A549 (cell line): Measurements from ENCODE around the gene PLIN4. TPM values are rescaled to one million over a fixed set of nuclear protein-coding genes. Genes with fewer than 3 reads are reported as not detected.

Source experiments
- ATAC-seq, 2 experiments: fragments of 200-7000 bp in 1 of 2; fragments of >200 bp in 1 of 2; cut with Nextera tagmentation in 1 of 2; cut with Tn5 transposase in 1 of 2; 3 replicates each; pipeline versions ENCODE4 v1.8.0 to v1.9.1; 2018 to 2020; ENCODE audit warnings: mild to moderate bottlenecking in 1 of 2, moderate library complexity in 1 of 2
- CTCF ChIA-PET: fragments of 300-600 bp; sonication (Branson Sonifier 250); formaldehyde crosslinking; extraction: SDS; loops from one replicate; lab custom pipeline; 2021; ENCODE audit warnings: antibody characterized with exemption, inconsistent platforms; lab: Yijun Ruan, JAX
- POLR2A ChIA-PET: fragments of 350-600 bp; formaldehyde crosslinking; extraction: SDS; loops from one replicate; lab custom pipeline; 2021; ENCODE audit warnings: antibody characterized with exemption, inconsistent platforms; lab: Yijun Ruan, JAX
- DNase-seq, 2 experiments: peaks; one replicate each; pipeline versions ENCODE4 v3.0.0 to v3.0.0-alpha.2; 2011 to 2016; ENCODE audit warnings: low read depth in 1 of 2, low spot score in 1 of 2
- FAIRE-seq: peaks from 2 replicates; lab custom pipeline; 2011; peaks lifted over from hg19 to GRCh38; lab: Jason Lieb, UNC
- H3K27ac ChIP-seq, 2 experiments: fragments of >200 bp; sonication (Bioruptor Twin); formaldehyde crosslinking; 3 replicates each; pipeline ENCODE4 v1.5.1; 2016 to 2017
- H3K4me1 ChIP-seq: fragments of >200 bp; sonication (Bioruptor Twin); formaldehyde crosslinking; 3 replicates; pipeline ENCODE4 v1.6.1; 2016
- H3K4me2 ChIP-seq: fragments of >200 bp; sonication (Bioruptor Twin); formaldehyde crosslinking; 3 replicates; pipeline ENCODE4 v1.6.1; 2016
- H3K4me3 ChIP-seq: fragments of >200 bp; sonication (Bioruptor Twin); formaldehyde crosslinking; 3 replicates; pipeline ENCODE4 v1.5.1; 2016
- H3K9me3 ChIP-seq: fragments of >200 bp; sonication (Bioruptor Twin); formaldehyde crosslinking; 3 replicates; pipeline ENCODE4 v1.6.1; 2016
- CHD4 ChIP-seq: fragments of 200-600 bp; sonication (generic); IDR thresholded peaks from 2 replicates; pipeline ENCODE4 v1.6.1; 2016; ENCODE audit warnings: antibody characterized with exemption, mild to moderate bottlenecking, borderline replicate concordance
- HEYL ChIP-seq: fragments of 250-450 bp; sonication (Bioruptor Pico); IDR thresholded peaks from 2 replicates; pipeline ENCODE4 v1.8.0; 2021; ENCODE audit warnings: mild to moderate bottlenecking, moderate library complexity
- HOXB13 ChIP-seq: fragments of 250-450 bp; sonication (Bioruptor Pico); IDR thresholded peaks from 2 replicates; pipeline ENCODE4 v1.5.0; 2020; ENCODE audit warnings: low read depth, mild to moderate bottlenecking, moderate library complexity
- HOXB5 ChIP-seq: fragments of 250-450 bp; sonication (Bioruptor Pico); IDR thresholded peaks from 2 replicates; pipeline ENCODE4 v1.5.0; 2020; ENCODE audit warnings: mild to moderate bottlenecking, moderate library complexity
- JUNB ChIP-seq: fragments of >200 bp; sonication (Bioruptor Twin); formaldehyde crosslinking; IDR thresholded peaks from 2 replicates; pipeline ENCODE4 v1.6.1; 2016
- KDM1A ChIP-seq: fragments of 200-600 bp; sonication (generic); IDR thresholded peaks from 2 replicates; pipeline ENCODE4 v1.6.1; 2016; ENCODE audit warnings: low read depth, mild to moderate bottlenecking
- KDM5A ChIP-seq: fragments of 200-600 bp; sonication (generic); IDR thresholded peaks from 2 replicates; pipeline ENCODE4 v1.6.1; 2016; ENCODE audit warnings: antibody characterized with exemption, mild to moderate bottlenecking
- MAZ ChIP-seq: fragments of 150-350 bp; IDR thresholded peaks from 2 replicates; pipeline ENCODE4 v1.6.1; 2014; ENCODE audit warnings: antibody characterized with exemption, low read depth, low read length, borderline replicate concordance
- MYC ChIP-seq: IDR thresholded peaks from 2 replicates; pipeline ENCODE4 v1.6.1; 2012; ENCODE audit warnings: mild to moderate bottlenecking, inconsistent platforms, low read length, improper control_type of control experiment, borderline replicate concordance
- NFE2L2 ChIP-seq: fragments of 150-350 bp; conservative IDR thresholded peaks from 2 replicates; pipeline ENCODE4 v1.6.1; 2014; ENCODE audit warnings: low read length
- RAD21 ChIP-seq, 2 experiments: fragments of >200 bp in 1 of 2; sonication (Bioruptor Twin) in 1 of 2; formaldehyde crosslinking in 1 of 2; IDR thresholded peaks in 1 of 2; conservative IDR thresholded peaks in 1 of 2; 2 replicates in 1 of 2; 3 replicates in 1 of 2; pipeline ENCODE4 v1.6.1; 2012 to 2018; ENCODE audit warnings: inconsistent platforms in 1 of 2
- RARB ChIP-seq: fragments of 250-450 bp; sonication (Bioruptor Pico); IDR thresholded peaks from 2 replicates; pipeline ENCODE4 v1.8.0; 2021; ENCODE audit warnings: mild to moderate bottlenecking, moderate library complexity
- RCOR1 ChIP-seq: fragments of 150-350 bp; IDR thresholded peaks from 2 replicates; pipeline ENCODE4 v1.6.1; 2014; ENCODE audit warnings: antibody characterized with exemption, low read length, low read depth
- SMC3 ChIP-seq: fragments of >200 bp; sonication (Bioruptor Twin); formaldehyde crosslinking; IDR thresholded peaks from 3 replicates; pipeline ENCODE4 v1.6.1; 2018; ENCODE audit warnings: inconsistent platforms
- TFCP2L1 ChIP-seq: fragments of 250-450 bp; sonication (Bioruptor Pico); IDR thresholded peaks from 2 replicates; pipeline ENCODE4 v1.5.0; 2021; ENCODE audit warnings: mild to moderate bottlenecking
- TP53 ChIP-seq: fragments of 250-450 bp; sonication (Bioruptor Pico); IDR thresholded peaks from 2 replicates; pipeline ENCODE4 v1.5.0; 2021; ENCODE audit warnings: mild to moderate bottlenecking, moderate library complexity
- ZFP36 ChIP-seq: fragments of 450-650 bp; IDR thresholded peaks from 2 replicates; pipeline ENCODE4 v1.6.1; 2014; ENCODE audit warnings: borderline replicate concordance; ENCODE audit not compliant: partially characterized antibody
- ZNF302 ChIP-seq: fragments of 250-450 bp; sonication (Bioruptor Pico); IDR thresholded peaks from 2 replicates; pipeline ENCODE4 v1.9.0; 2021; ENCODE audit warnings: inconsistent platforms, mild to moderate bottlenecking, moderate library complexity
- WGBS: methylation state at CpG from one replicate; pipeline ENCODE4 v1.1.6; 2017; ENCODE audit errors: missing lambda C conversion rate; 5-methylcytosine and 5-hydroxymethylcytosine counted together
- polyA plus RNA-seq, 4 experiments: library from polyadenylated mRNA; depleted of rRNA in 3 of 4; stranded (reverse); fragments of >200 nt; fragmentation: RNase III in 1 of 4; extraction: RNeasy Plus Mini Kit Qiagen cat#74134 plus additional on column Dnase treatment in 1 of 4; gene quantifications; 2 replicates in 3 of 4; 3 replicates in 1 of 4; pipeline ENCODE4 v1.2.3, GENCODE V29; 2011 to 2017
- TF ChIP-seq, protein P1 (sequence below): fragments of >200 bp; sonication (Bioruptor Twin); formaldehyde crosslinking; IDR thresholded peaks from 3 replicates; pipeline ENCODE4 v1.6.1; 2016
- TF ChIP-seq, protein P2 (sequence below): fragments of >200 bp; sonication (Bioruptor Twin); formaldehyde crosslinking; IDR thresholded peaks from 3 replicates; pipeline ENCODE4 v1.5.1; 2016
- TF ChIP-seq, protein P3 (sequence below): IDR thresholded peaks from 2 replicates; pipeline ENCODE4 v1.6.1; 2012
- TF ChIP-seq, protein P4 (sequence below): fragments of 250-450 bp; sonication (Bioruptor Pico); IDR thresholded peaks from 2 replicates; pipeline ENCODE4 v1.5.0; 2020; ENCODE audit warnings: low read depth, mild to moderate bottlenecking, moderate library complexity
- TF ChIP-seq, protein P5 (sequence below): fragments of 450-650 bp; IDR thresholded peaks from 2 replicates; pipeline ENCODE4 v1.6.1; 2014; ENCODE audit warnings: antibody characterized with exemption

PLIN4 gene
- polyA plus RNA-seq, 2 of the 4 experiments (the other 2 are of a cell fraction): 0.04 to 0.23 TPM

DNA sequence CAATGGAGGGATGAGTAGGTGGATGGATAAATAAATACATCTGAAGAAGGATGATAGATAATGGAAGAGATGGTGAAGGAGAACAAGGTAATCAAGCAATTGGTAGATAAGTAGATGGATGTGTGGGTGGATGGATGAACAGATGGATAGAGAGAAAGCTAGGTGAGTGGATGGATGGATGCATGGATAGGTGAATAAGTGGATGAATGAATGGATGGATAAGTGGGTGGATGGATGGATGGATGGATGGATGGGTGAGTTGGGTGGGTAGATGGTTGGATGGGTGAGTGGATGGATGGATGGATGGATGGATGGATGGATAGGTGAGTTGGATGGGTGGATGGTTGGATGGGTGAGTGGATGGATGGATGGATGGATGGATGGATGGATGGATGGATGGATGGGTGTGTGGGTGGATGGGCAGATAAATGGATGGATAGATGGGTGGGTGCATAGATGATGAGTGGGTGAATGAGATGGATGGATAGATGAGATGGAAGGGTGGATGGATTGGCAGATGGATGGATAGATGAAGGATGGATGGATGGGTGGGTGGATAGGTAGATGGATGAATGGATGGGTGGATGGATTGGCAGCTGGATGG, 34.9 kb upstream of the PLIN4 start:
- CTCF ChIA-PET: interaction anchor here (2.1 kb wide), 1 partner anchor 29 kb away, joined by 5 read pairs; no protein-coding TSS in a partner anchor

DNA sequence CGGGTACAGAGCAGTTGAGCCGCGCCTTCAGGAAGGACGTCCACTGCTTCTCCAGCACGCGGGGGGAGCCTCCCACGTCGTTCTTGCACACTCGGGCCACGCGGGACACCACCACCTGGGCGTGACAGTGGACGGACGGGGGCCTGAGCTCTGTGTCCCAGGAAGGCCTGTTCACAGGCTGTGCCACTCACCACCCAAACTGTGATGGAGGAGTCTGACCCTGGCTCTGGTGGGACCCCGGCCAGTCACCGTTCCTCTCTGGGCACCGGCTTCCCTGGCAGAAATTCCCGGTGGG, 34.2 kb upstream of the PLIN4 start:
- DNase-seq: no peak
- no peaks in the 10 kb centered on the region for H3K9me3 ChIP-seq
- 70% methylated on average over 9 of the region's 18 CpGs for WGBS
- no peak for TF ChIP-seq HOXB5 (CRISPR knock-in tag)
- TF ChIP-seq HEYL (CRISPR knock-in tag): no peak
- TF ChIP-seq ZFP36: no peak
- TF ChIP-seq MAZ: no peak
- TF ChIP-seq RAD21 (conservative IDR thresholded peaks at IDR 0.05 in 1 of 2, IDR thresholded peaks at IDR 0.05 in 1 of 2): no peak
- FAIRE-seq: no peak
- H3K27ac ChIP-seq: no peak overlapping the region
- ChIA-PET POLR2A (no interaction called here), CTCF (interaction anchor here (2.1 to 2.4 kb wide), 2 partner anchors 28 to 84 kb away, joined by 5 to 6 read pairs; no protein-coding TSS in a partner anchor)
- ATAC-seq: no peak
- H3K4me2 ChIP-seq: no peak overlapping the region
- H3K4me3 ChIP-seq: no peak overlapping the region
- peaks cover 8% of the 10 kb centered on the region for H3K4me1 ChIP-seq

More for the DNA sequence above, 34.9 kb upstream of the PLIN4 start:
- no peak overlapping the region for H3K27ac ChIP-seq
- peaks cover 12% of the 10 kb centered on the region for H3K4me1 ChIP-seq
- no peak for ATAC-seq
- no peak for DNase-seq
- POLR2A ChIA-PET: no interaction called here
- H3K9me3 ChIP-seq: no peaks in the 10 kb centered on the region
- TF ChIP-seq, protein P1, sequence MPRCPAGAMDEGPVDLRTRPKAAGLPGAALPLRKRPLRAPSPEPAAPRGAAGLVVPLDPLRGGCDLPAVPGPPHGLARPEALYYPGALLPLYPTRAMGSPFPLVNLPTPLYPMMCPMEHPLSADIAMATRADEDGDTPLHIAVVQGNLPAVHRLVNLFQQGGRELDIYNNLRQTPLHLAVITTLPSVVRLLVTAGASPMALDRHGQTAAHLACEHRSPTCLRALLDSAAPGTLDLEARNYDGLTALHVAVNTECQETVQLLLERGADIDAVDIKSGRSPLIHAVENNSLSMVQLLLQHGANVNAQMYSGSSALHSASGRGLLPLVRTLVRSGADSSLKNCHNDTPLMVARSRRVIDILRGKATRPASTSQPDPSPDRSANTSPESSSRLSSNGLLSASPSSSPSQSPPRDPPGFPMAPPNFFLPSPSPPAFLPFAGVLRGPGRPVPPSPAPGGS: no peak
- TF ChIP-seq SMC3: no peak
- TF ChIP-seq, protein P2, sequence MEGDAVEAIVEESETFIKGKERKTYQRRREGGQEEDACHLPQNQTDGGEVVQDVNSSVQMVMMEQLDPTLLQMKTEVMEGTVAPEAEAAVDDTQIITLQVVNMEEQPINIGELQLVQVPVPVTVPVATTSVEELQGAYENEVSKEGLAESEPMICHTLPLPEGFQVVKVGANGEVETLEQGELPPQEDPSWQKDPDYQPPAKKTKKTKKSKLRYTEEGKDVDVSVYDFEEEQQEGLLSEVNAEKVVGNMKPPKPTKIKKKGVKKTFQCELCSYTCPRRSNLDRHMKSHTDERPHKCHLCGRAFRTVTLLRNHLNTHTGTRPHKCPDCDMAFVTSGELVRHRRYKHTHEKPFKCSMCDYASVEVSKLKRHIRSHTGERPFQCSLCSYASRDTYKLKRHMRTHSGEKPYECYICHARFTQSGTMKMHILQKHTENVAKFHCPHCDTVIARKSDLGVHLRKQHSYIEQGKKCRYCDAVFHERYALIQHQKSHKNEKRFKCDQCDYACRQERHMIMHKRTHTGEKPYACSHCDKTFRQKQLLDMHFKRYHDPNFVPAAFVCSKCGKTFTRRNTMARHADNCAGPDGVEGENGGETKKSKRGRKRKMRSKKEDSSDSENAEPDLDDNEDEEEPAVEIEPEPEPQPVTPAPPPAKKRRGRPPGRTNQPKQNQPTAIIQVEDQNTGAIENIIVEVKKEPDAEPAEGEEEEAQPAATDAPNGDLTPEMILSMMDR: no peak
- TF ChIP-seq JUNB: no peak
- no peak for TF ChIP-seq KDM5A
- TF ChIP-seq, protein P3, sequence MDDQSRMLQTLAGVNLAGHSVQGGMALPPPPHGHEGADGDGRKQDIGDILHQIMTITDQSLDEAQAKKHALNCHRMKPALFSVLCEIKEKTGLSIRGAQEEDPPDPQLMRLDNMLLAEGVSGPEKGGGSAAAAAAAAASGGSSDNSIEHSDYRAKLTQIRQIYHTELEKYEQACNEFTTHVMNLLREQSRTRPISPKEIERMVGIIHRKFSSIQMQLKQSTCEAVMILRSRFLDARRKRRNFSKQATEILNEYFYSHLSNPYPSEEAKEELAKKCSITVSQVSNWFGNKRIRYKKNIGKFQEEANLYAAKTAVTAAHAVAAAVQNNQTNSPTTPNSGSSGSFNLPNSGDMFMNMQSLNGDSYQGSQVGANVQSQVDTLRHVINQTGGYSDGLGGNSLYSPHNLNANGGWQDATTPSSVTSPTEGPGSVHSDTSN: no peak
- TF ChIP-seq TP53 (CRISPR knock-in tag): no peak
- no peak for TF ChIP-seq ZNF302 (CRISPR knock-in tag)
- TF ChIP-seq MAZ: no peak
- TF ChIP-seq HOXB13: no peak
- no peak for TF ChIP-seq NFE2L2
- TF ChIP-seq KDM1A: no peak
- TF ChIP-seq RCOR1: no peak
- TF ChIP-seq TFCP2L1 (CRISPR knock-in tag): no peak
- TF ChIP-seq, protein P4, sequence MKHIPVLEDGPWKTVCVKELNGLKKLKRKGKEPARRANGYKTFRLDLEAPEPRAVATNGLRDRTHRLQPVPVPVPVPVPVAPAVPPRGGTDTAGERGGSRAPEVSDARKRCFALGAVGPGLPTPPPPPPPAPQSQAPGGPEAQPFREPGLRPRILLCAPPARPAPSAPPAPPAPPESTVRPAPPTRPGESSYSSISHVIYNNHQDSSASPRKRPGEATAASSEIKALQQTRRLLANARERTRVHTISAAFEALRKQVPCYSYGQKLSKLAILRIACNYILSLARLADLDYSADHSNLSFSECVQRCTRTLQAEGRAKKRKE (CRISPR knock-in tag): no peak
- TF ChIP-seq, protein P5, sequence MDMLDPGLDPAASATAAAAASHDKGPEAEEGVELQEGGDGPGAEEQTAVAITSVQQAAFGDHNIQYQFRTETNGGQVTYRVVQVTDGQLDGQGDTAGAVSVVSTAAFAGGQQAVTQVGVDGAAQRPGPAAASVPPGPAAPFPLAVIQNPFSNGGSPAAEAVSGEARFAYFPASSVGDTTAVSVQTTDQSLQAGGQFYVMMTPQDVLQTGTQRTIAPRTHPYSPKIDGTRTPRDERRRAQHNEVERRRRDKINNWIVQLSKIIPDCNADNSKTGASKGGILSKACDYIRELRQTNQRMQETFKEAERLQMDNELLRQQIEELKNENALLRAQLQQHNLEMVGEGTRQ: no peak
- TF ChIP-seq CHD4: no peak
- no peak for TF ChIP-seq MYC
- no peak for TF ChIP-seq RARB (CRISPR knock-in tag)
- TF ChIP-seq, all 56 proteins: peak for 0
- FAIRE-seq: no peak
- Histone ChIP-seq H3K4me3 (no peak overlapping the region), H3K4me2 (no peak overlapping the region)
